Uterus (tissue), 2 donors: ENCODE data around the gene TRPC4.

ENCODE experiments used
- CTCF ChIP-seq, 4 experiments: fragments of 200-600 bp in 2 of 4; fragments of 450-650 bp in 2 of 4; sonication (generic) in 2 of 4; IDR thresholded peaks; one replicate each; pipeline ENCODE4 v1.5.1; 2016 to 2019; ENCODE audit warnings: antibody characterized with exemption in 4 of 4, mild to moderate bottlenecking in 2 of 4, moderate library complexity in 1 of 4
- POLR2A ChIP-seq, 2 donors: fragments of 450-650 bp; IDR thresholded peaks; one replicate each; pipeline ENCODE4 v1.6.1; 2016; ENCODE audit warnings: antibody characterized with exemption in 2 of 2, mild to moderate bottlenecking in 1 of 2, moderate library complexity in 1 of 2

- TF ChIP-seq CTCF (IDR thresholded peaks at IDR 0.05) = no peak
- no peak for TF ChIP-seq POLR2A (IDR thresholded peaks at IDR 0.05)
These were observed 117.4 kb downstream of the TRPC4 start for GRCh38 chr13:37752146-37752545.
